NCI-H2029 (cell line): ENCODE results near the gene SDK1.
"Not testable (repeated sequence)": the region's sequence is repeated elsewhere in the genome, so short reads cannot be mapped to it uniquely, and the experiment has no call there.

ENCODE experiments used
- DNase-seq: peaks from one replicate; lab custom pipeline; 2025; lab: John Stamatoyannopoulos, UW

Gene SDK1

DNA sequence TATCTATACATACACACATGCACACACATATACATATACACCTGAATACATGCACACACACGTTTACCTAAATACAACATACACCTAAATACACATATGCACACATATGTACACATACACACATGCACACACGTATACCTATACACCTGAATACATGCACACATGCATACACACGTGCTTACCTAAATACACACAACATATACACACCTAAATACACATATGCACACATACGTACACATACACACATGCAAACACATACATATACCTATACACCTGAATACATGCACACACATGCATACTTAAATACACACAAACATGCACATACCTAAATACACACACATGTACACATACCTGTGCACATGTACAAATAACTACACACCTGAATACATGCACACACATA, 947.2 kb downstream of the SDK1 start:
- DNase-seq: no peak

DNA sequence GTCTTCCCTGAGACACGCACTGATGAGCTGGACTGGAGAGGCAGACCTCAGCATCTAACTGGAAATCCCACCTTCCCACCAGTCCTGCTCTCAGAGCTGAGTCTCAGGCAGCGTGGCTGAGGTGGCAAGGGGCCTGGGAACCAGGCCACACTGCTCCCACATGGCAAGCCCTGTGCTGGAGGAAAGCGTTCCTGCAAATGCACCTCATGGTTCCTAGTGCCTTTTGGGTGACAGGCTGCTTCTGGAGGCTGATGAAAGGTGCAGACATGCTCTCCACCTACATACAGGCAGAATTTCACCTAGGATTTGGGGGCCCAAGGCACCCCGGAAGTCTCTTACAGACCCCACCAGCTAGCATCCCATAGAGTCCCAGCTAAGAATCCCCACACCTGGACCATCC, 948.2 kb downstream of the SDK1 start:
- no peak for DNase-seq

DNA sequence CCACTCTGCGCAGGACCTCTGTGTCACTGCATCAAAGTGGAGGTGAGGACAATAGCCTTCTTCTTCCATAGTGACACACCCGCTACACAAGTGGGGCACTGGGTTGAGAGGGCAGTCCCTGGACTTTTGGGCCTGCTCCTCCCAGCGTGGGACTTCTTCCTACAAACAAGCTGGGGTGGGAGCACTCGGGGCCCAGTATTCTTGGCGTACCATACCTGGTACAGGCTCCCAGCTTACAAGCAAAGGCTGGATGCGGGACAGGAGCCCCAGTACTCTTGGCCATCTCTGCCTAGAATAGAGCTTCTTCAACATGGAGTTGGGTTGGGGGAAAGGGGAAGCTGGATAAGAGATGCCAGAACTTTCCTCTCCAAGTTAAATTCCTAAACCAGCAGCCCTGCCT, 954.3 kb downstream of the SDK1 start:
- DNase-seq: no peak

DNA sequence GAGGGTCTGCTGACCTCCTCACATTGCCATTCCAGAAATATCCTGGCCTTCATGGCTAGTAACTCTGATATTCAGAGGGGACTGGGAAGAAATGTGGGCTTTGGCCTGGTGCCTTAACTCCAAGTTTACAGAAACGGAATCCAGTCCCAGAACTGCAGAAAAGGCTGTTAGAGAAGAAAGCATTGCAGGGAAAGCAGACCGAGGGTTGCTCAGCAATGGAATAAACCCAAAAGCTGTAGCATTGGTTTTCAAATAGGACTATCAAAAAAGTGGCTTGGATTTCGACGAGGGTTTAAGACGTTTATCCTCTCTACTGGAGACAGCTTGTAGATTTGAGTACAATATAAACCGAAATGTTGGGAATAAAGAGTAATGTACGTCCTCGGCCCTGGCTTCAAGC, 955.2 kb downstream of the SDK1 start:
- DNase-seq: no peak

DNA sequence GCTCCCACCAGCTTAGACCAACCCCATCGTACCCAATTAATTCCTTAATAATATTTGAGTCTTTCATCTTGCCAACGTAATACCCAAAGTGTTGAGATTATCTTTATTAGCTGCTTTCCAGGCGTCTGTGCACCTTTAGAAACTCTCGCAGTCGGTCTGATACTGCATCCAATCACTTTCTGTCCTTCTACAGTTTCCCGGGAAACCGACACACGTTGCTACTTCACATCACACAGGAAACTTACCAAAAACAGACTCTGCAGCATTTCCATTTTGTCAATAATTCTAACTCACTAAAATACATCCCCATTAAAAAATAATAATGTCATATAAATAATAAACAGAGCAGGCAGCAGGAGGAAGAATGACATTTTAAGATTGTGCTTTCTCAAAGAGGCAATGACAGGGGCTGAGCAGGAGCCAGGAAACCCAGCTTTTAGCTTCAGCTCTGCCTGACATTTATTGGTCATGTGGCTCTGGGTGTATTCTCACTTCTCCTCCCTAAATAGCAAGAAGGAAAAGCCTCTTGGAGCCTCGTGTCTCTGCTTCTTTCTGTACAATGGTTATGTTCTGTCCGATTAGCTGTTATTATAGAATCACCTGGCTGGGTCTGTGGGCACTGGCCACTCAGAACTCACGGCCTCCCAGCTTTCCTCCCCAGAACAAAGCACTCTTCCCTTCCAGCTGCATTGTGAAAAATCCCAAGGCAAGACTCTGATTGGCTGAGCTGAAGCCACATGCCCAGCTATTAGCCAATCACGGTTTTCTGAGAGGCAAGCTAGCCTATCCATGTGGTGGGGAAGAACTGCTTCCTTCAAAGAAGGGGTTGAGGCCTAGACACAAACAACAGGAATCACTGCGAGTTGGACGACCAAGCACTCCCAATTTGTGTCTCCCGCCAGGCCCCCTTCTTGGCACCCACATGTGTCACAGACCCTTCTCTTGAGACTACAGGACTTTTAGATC, 956.4 kb downstream of the SDK1 start:
- DNase-seq: no peak

DNA sequence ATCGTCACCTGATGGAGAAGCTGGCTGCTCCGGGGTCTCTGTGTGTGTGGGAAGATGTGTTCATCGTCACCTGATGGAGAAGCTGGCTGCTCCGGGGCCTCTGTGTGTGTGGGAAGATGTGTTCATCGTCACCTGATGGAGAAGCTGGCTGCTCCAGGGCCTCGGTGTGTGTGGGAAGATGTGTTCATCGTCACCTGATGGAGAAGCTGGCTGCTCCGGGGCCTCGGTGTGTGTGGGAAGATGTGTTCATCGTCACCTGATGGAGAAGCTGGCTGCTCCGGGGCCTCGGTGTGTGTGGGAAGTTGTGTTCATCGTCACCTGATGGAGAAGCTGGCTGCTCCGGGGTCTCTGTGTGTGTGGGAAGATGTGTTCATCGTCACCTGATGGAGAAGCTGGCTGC, 959.1 kb downstream of the SDK1 start:
- not testable (repeated sequence) for DNase-seq

DNA sequence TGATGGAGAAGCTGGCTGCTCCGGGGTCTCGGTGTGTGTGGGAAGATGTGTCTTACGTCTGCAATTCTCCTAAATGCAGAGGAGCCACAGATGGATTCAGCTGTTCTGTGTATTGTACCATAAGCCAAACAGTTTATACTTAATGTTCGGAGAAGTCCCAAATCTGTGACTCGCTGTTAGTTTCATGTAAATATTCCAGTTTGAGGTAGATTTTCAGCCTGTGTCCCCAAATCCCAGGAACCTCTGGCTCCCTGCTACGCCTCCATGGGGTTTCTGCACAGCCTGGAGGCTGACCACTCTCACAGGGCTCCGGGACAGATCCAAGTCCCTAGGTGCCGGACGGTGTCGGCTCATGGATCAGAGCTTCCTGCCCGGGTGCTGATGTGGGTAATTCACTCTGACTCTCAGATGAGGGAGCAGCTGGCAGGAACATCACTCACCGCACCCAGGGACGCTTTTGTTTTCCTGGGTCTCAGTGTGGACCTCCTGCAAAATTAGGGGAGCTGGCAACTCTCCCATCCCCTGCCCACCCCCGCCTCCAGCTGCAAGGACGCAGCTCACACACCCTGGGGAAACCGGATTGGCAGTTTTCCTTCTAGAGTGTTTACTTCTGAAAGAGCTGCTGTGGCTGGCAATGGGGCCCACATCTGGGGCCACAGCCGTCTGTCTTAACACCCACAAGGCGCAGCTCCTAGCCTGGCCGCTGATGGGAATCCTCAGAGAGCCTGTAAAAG, 960.0 kb downstream of the SDK1 start:
- no peak for DNase-seq

DNA sequence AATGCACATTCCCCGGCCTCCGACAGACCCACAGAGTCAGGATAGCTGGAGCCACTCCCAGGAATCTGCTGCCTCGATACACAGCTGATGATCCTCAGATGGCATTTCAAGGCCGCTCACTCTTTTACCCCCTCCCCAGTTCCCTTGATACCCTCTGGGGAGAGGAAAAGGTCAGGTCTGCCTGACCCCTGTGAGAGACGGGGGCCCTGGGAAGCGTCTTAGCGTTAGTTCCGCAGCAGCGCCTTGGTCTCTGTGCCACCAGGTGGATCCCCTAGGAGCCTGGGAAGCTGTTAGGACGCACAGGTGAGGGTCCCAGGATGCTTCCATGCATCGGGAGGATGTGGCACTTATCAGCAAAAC, 960.5 kb downstream of the SDK1 start:
- DNase-seq: no peak

DNA sequence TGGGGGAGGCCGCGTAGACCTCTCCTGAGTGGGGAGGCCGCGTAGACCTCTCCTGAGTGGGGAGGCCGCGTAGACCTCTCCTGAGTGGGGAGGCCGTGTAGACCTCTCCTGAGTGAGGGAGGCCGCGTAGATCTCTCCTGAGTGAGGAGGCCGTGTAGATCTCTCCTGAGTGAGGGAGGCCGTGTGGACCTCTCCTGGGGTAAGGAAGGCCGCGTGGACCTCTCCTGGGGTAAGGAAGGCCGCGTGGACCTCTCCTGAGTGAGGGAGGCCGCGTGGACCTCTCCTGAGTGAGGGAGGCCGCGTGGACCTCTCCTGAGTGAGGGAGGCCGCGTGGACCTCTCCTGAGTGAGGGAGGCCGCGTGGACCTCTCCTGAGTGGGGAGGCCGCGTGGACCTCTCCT, 963.2 kb downstream of the SDK1 start:
- not testable (repeated sequence) for DNase-seq

DNA sequence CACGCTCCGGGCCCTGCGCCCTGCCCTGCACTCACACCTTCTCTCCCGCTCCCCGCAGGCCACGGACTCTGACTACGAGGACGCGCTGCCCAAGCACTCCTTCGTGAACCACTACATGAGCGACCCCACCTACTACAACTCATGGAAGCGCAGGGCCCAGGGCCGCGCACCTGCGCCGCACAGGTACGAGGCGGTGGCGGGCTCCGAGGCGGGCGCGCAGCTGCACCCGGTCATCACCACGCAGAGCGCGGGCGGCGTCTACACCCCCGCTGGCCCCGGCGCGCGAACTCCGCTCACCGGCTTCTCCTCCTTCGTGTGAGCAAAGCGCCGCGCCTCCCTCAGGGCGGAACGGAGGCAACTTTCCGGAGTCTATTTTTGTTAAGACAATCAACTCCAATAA, 964.0 kb downstream of the SDK1 start:
- no peak for DNase-seq

DNA sequence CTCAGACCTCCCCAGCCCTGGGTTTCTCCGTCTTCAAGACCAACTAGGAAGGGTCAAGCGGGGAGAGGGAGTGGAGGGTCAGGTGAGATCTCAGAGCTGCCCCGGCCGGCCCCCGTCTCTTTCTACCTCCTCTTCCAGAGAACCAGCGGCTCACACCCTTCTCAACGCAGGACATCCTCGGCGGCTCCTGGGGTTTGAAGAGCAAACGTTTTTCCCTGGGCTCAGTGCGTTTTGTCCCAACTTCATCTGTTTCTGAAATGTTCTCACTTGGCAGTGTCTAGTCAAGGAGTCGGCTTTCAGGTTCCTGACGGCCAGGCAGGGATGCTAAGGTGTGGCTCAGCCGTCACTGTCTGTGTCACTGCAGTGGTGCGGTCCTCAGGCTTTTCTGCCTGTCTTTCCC, 964.6 kb downstream of the SDK1 start:
- no peak for DNase-seq

DNA sequence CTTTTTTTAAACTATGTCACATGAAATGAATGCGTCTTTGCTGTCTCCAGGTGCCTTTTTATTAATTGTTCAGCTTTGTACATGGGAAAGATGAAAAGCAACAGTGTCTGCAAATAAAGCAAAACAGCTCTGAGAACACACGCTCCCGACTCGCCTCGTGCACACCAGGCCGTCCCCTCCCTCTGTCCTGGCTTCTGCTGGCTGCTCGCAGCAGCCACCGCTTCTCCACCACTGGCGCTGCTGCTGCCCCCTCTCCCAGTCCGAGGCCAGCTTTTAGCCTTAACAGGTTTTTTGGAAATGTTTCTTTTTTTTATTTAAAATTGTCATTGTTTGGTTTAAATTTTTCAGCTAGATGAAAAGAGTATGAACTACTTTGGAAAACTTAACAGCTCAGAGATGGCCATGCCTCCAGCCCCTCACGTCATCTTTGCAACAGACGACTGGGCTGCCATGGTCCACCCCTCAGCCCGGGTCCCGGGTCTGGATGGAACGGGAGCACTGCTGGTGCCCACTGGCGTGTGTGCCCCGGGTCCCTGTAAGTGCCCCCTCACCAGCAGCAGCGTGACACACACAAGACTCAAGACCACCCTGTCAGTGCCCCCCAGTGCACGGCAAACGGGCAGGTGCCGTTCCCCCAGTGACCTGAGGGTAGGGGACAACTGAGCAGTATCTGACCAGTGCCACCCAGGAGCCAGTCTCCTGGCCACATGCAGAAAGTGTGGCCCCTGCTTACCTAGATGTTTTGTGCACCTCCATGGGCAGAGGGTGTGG, 965.4 kb downstream of the SDK1 start:
- DNase-seq: no peak

DNA sequence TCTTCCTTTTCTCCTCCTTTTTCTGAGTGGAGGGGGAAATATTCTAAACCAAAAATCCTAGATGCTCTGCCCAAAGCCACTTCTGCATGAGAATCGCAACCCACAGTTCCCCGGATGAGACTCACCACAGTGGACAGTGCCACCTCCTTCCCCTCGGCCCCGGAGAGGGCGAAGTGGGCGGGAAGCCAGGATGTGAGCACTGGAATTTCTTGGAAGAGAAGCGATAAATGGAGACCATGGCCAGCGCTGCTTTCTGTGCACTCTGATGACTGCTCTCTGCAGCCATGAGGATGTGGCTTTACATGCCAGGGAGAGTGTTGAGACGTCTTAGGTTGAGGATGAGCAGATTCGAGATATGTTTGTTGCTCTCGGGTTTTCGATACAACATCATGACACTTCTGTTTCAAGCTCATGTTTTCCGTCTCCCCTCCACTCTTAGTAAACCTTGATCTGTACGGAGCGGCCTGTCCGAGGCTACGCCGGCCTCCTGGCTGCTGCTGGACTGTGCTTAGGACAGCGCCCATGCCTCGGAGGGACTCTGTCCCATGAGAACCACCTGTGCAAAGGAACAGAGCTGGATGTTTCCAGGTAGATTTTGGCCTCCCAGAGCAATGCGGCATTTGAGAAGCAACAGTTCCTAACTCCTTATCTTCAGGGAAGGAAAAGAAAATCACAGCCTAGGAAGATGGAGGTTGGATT, 966.4 kb downstream of the SDK1 start:
- DNase-seq: no peak

DNA sequence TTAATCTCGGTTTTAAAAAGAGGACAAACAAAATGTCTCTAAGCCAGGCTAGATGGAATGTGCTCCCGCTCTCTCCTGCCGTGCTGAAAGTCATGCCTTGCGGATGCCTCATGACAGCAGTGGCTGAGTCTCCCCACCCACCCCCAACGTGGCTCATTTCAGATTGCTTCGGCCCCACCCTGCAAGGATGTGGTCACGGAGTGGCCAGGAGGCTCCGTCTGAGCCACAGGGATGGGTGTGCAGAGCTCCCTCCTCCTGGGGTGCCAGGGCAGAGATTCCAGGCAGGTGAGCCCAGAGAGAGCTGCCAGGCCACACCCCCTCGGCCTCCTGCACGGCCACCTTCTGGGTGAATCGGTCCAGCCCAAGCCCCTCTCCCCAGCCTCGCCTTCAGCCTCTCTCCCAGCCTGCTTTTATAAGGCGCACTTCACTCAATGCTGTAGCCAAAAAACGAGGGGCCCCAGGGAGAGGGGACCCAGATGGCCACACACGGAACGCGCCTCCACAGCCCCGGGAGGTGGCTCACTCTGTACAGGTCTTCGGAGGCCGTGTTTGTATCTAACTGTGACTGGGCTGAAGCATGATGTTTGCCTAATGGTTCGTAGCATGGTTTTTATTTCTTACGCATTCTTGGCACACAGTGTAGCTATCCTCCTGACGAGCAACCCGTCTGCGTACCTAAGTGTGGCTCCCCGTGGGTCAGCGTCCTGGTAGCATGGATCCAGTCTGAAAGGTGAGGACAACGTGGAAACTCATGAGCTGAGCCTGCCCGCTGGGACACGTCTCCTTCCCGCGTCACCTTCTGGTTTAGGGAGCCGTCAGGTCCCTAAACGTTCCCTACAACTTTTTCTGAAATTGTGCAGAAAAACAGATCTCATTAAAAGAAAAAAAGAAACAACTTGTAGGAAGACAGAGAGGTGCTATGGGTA, 967.3 kb downstream of the SDK1 start:
- no peak for DNase-seq

DNA sequence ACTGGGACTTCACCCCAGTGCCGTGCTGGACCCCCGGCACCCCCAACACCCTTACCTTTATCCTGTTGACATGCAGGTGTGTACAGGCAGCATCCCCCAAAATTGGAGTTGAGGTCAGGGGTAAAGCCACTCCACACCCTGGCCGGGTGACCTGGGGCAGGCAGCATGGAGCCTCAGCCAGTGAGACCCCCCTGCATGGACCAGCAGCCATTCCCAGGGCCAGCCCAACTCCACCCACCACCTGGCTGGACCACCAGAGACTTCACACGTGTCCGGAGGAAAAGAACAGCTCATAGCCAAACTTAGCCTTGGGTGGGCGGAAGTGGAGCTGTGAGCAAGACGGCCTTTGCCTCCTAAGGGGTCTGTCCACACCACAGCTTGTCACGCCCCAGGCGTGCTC, 968.0 kb downstream of the SDK1 start:
- DNase-seq: no peak

DNA sequence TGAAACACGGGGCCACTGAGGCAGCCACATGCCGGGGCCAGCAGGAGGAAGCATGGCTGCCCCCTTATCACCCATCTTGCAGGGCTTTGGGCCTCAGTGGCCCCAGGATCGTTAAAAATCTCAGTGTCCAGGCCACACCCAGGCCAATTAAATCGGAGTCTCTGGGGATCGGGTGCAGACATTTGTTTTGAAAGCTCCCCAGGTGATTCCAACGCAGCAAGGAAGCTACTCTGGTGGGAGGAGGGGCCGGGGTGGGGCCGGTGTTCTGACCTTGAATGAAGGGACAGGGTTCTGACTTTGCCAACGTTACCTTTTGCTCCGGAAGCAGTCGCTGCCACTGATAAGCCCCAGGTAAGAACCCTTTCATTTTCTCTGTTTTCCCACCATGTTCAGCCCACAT, 968.7 kb downstream of the SDK1 start:
- DNase-seq: no peak

DNA sequence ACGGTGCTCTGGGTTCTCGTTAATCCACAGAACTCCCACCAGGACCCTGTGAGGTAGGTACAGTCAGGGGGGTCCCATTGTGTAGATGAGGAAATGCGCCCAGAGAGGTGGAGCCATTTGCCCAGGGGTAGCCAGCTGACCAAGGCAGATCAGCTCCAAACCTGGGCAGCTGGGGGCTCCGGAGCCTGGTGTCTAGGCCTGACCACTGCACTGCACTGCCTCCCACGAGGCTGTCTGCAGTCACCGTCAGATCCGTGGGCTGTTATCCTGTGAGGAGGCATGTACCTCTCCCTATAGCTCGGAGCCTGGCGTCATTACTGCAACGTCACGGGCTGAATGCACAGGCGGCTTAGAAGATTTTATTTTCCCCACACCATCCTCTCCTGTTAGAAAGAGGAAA, 969.2 kb downstream of the SDK1 start:
- no peak for DNase-seq

DNA sequence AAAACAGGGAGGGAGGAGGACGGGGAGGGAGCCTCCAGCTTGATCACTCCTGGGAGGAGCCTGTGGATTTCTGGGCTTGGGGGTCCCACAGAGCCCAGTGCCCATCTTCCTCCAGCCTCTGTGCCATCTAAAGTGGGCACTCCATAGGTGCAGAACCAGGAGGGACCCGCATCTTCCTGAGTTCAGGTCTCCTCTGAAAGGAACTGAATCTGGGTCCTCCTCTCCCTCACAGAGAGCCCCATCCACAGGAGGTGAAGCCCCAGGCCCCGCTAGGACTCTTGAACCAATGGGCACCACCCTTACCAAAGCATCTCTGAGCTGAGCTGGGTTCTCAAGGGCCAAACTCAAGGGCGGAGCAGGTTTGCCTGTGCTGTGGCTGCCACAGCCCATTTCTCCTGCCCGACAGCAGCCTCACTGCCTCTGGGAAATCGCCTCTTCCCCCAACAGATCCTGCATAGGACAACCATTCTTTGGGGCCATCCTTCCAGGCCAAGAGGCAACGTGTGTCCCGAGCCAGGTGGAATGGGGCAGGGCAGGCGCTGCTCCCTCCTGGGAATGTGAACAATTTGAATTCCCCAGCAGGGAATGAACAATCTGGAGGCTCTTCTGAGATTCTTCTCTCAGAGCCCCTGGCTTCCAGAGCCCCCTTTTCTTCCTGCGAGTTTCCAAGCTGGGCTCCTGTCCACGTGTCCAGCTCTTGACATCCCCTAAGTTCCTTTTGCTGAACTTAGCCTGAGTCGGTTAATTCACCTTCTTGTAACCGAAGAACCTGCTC, 970.1 kb downstream of the SDK1 start:
- no peak for DNase-seq

DNA sequence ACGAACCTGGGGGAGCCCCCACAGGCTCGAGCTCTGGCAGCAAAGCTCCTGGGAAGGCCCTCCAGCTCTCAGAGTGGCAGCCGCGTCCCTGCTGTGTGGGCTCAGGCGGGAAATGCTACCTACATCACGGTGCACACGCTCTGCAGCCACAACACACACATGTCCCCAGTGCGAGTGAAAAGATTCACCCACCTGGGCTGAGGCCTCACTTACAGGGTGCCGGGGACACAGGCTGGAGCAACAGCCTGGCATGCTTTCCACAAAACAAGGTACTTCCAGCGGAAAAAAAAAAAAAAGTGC, 970.6 kb downstream of the SDK1 start:
- no peak for DNase-seq

DNA sequence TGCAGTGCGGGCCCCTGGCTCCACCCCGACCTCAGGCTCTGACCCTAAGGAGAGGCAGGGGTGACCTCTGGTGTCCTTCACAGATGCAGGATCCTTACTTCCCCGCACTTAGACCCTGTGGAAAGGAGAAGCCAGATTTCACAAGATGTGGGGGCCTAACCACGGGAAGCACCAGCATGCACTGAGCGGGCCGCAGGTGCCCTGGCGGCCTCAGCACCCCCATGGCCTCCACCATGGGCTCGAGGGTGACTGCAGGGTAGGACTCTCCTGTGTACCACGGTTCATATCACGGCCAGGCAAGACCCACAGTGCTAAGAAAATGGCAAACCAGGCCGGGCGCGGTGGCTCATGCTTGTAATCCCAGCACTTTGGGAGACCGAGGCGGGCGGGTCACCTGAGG, 971.1 kb downstream of the SDK1 start:
- no peak for DNase-seq
